Body of pancreas (tissue), 4 donors: ENCODE measurements around the gene SLC35F4.

Source experiments
- CTCF ChIP-seq, 7 experiments: fragments of 450-650 bp in 4 of 7; fragments of 200-600 bp in 3 of 7; sonication (generic) in 3 of 7; IDR thresholded peaks; one replicate each; pipeline ENCODE4 v1.5.1; 2016 to 2019; ENCODE audit warnings: antibody characterized with exemption in 7 of 7
- POLR2A ChIP-seq, 3 donors: fragments of 450-650 bp; IDR thresholded peaks; one replicate each; pipeline ENCODE4 v1.6.1; 2016; ENCODE audit warnings: antibody characterized with exemption in 3 of 3, mild to moderate bottlenecking in 2 of 3

GRCh38 chr14:57612946-57613345 is 252.9 kb downstream of the SLC35F4 start:
- TF ChIP-seq CTCF (IDR thresholded peaks at IDR 0.05): no peak
- no peak for TF ChIP-seq POLR2A (IDR thresholded peaks at IDR 0.05)
